Vagina (tissue), 2 donors: ENCODE data around the gene CAND2. TPM values are rescaled to one million over a fixed set of nuclear protein-coding genes. Genes with fewer than 3 reads are reported as not detected.
A peak's percentile ranks its signal among the peaks of the same experiment; 100 is the strongest.
"Not testable (repeated sequence)": the region's sequence is repeated elsewhere in the genome, so short reads cannot be mapped to it uniquely, and the experiment has no call there.

Experiments
- DNase-seq, 2 donors: peaks; one replicate each; pipeline ENCODE4 v3.0.0-alpha.2; 2017; ENCODE audit errors: extremely low spot score in 2 of 2
- H3K27ac ChIP-seq: fragments of 200-600 bp; sonication (generic); one replicate; pipeline ENCODE4 v1.5.1; 2019
- H3K27me3 ChIP-seq: fragments of 200-600 bp; sonication (generic); one replicate; pipeline ENCODE4 v1.5.1; 2019
- H3K36me3 ChIP-seq, 2 donors: fragments of 200-600 bp; sonication (generic); one replicate each; pipeline ENCODE4 v1.5.1; 2017 to 2019
- H3K4me1 ChIP-seq: fragments of 200-600 bp; sonication (generic); one replicate; pipeline ENCODE4 v1.5.1; 2019
- H3K4me3 ChIP-seq, 2 donors: fragments of 200-600 bp; sonication (generic); 1 replicate in 1 of 2; 2 replicates in 1 of 2; pipeline ENCODE4 v1.5.1; 2016 to 2019
- H3K9me3 ChIP-seq: fragments of 200-600 bp; sonication (generic); one replicate; pipeline ENCODE4 v1.5.1; 2019
- POLR2A ChIP-seq, 2 donors: fragments of 450-650 bp; IDR thresholded peaks; one replicate each; pipeline ENCODE4 v1.6.1; 2017; ENCODE audit warnings: antibody characterized with exemption in 2 of 2, mild to moderate bottlenecking in 2 of 2, moderate library complexity in 2 of 2
- POLR2AphosphoS5 ChIP-seq, 2 donors: sonication (generic); formaldehyde crosslinking; IDR thresholded peaks; one replicate each; pipeline ENCODE4 v1.9.0; 2017; ENCODE audit warnings: antibody characterized with exemption in 2 of 2, mild to moderate bottlenecking in 2 of 2, low read depth in 1 of 2; ENCODE audit not compliant: insufficient read depth in 1 of 2
- intact Hi-C: fragments of 100-400 bp; cut with DNase I; formaldehyde crosslinking; loops from one replicate; pipeline ENCODE4 v1.15.1; 2023
- total RNA-seq: library from RNA; depleted of rRNA; stranded (reverse); fragments of >200 nt; gene quantifications from one replicate; pipeline ENCODE4 v1.2.3, GENCODE V29; 2016
- TF ChIP-seq, protein P1 (sequence below), 3 experiments: fragments of 450-650 bp in 2 of 3; fragments of 200-600 bp in 1 of 3; sonication (generic) in 1 of 3; IDR thresholded peaks; one replicate each; pipeline ENCODE4 v1.5.1; 2017 to 2019; ENCODE audit warnings: antibody characterized with exemption in 3 of 3, mild to moderate bottlenecking in 2 of 3, moderate library complexity in 2 of 3

The CAND2 gene
- total RNA-seq, 1 donor from 2014 or later = 12.5 TPM

DNA sequence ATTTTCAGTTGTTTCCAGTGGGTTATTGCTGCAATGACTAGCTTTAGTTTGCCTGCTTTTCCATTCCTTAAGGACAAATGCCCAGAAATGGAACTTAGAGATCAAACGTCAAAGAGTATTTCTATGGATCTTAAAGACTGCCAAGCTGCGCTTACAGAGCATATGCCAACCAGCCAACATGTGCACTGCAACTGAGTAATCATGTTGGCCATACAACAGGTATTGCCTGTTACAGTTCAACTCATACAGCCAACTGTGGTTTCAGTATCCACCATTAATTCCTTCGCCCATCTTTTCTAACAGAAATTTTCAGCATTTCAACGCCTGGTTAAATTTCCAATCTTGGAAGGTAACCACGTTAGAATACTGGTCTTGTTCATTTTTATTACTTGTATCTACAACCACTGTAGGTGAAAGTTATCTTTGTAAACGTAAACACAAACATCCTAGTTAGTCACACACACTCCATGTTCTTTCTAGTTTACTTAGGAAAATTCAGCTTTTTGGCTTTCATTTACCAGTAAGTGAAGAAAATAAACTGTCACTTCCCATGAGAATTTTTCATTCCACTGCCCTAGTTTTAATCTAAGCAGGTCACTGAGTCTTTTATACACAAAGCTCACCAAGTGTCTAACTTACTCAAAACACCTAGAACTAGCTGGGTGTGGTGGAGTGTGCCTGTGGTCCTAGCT, 41.0 kb downstream of the CAND2 start:
- H3K27me3 ChIP-seq = no peaks in the 10 kb centered on the region
- no peak overlapping the region for H3K4me3 ChIP-seq
- no peak overlapping the region for H3K27ac ChIP-seq
- peaks cover 0 to 67% of the 10 kb centered on the region in 2 donors for H3K36me3 ChIP-seq
- TF ChIP-seq POLR2AphosphoS5 (IDR thresholded peaks at IDR 0.05; ENCODE audit: insufficient read depth in 1 of 2, low read depth in 1 of 2) (no peak), POLR2A (IDR thresholded peaks at IDR 0.05) (no peak)
- TF ChIP-seq, protein P1, sequence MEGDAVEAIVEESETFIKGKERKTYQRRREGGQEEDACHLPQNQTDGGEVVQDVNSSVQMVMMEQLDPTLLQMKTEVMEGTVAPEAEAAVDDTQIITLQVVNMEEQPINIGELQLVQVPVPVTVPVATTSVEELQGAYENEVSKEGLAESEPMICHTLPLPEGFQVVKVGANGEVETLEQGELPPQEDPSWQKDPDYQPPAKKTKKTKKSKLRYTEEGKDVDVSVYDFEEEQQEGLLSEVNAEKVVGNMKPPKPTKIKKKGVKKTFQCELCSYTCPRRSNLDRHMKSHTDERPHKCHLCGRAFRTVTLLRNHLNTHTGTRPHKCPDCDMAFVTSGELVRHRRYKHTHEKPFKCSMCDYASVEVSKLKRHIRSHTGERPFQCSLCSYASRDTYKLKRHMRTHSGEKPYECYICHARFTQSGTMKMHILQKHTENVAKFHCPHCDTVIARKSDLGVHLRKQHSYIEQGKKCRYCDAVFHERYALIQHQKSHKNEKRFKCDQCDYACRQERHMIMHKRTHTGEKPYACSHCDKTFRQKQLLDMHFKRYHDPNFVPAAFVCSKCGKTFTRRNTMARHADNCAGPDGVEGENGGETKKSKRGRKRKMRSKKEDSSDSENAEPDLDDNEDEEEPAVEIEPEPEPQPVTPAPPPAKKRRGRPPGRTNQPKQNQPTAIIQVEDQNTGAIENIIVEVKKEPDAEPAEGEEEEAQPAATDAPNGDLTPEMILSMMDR (IDR thresholded peaks at IDR 0.05) = no peak
- DNase-seq = no peak
- intact Hi-C loops = no loop called here
- H3K9me3 ChIP-seq = no peaks in the 10 kb centered on the region
- H3K4me1 ChIP-seq = peaks cover 41% of the 10 kb centered on the region

DNA sequence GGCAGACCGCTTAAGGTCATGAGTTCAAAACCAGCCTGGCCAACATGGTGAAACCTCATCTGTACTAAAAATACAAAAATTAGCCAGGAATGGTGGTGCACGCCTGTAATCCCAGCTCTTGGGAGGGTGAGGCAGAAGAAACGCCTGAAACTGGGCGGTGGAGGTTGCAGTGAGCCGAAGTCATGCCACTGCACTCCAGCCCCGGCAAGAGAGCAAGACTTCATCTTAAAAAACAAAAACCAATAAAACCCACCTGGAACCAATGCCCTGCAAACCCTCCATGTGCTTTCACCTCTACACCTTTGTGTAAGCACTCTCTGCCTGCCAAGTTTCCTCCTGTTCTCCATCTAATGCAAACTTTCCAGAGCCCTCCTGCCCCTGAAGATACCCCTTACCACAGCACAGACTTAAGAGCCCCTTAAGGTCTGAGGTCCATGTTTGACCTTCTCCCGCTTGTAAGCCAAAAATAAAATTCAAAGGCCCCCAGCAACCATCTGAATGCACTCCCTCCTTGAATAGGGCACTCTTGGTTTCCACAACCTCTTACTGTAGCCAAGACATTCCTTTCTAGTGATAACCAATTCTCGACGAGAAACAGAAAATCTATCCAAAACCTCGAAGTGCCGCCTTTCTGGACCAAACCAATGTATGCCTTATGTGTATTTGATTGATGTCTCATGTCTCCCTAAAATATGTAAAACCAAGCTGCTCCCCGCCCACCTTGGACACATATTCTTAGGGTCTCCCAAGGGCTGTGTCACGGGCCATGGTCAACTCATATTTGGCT, 41.9 kb downstream of the CAND2 start:
- intact Hi-C loops = no loop called here
- no peak overlapping the region for H3K27ac ChIP-seq
- no peaks in the 10 kb centered on the region for H3K9me3 ChIP-seq
- H3K36me3 ChIP-seq = peaks cover 0 to 60% of the 10 kb centered on the region in 2 donors
- no peaks in the 10 kb centered on the region for H3K27me3 ChIP-seq
- no peak for TF ChIP-seq POLR2A (IDR thresholded peaks at IDR 0.05)
- no peak for TF ChIP-seq POLR2AphosphoS5 (IDR thresholded peaks at IDR 0.05; ENCODE audit: insufficient read depth in 1 of 2, low read depth in 1 of 2)
- TF ChIP-seq, protein P1 (IDR thresholded peaks at IDR 0.05) = no peak
- no peak overlapping the region for H3K4me3 ChIP-seq
- DNase-seq = no peak
- H3K4me1 ChIP-seq = peaks cover 41% of the 10 kb centered on the region

DNA sequence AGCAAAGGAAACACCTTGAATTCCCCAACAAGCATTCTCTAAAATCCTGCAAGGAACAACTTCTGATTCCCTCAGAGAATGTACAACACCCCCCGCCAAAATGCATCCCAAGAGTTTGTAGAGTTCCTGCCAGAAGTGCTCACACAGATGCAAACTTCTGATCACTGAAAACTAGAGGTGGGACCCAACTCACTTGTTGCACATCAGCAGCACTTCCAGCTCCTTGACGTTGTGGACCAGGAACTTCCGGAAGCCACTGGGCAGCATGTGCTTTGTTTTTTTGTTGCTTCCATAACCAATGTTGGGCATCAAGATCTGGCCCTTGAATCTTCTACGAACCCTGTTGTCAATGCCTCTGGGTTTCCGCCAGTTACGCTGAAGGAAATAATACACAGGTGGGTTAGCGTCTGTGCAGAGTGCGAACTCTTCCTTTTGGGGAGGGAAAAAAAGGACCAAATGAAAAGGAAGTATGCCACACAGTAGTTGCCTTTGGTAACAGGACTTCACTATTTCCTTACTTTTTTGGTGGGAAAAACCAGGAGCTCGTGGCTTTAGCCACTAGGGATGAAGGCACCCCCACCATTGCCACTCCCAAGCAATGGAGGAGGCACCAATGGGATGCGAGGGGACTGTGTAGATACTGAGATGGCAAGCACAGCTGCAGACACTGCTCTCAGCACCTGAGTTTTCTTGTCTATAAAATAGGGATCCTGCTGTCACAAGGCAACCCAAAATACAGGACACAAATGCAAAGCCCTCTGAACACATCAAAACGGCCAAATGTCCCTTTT, 42.9 kb downstream of the CAND2 start:
- no peaks in the 10 kb centered on the region for H3K27me3 ChIP-seq
- peaks cover 41% of the 10 kb centered on the region for H3K4me1 ChIP-seq
- H3K4me3 ChIP-seq = peak overlapping the region; percentile 64 to 78
- TF ChIP-seq POLR2A (IDR thresholded peaks at IDR 0.05) (no peak), POLR2AphosphoS5 (IDR thresholded peaks at IDR 0.05; ENCODE audit: insufficient read depth in 1 of 2, low read depth in 1 of 2) (no peak)
- TF ChIP-seq, protein P1 (IDR thresholded peaks at IDR 0.05) = no peak
- H3K36me3 ChIP-seq = peaks cover 0 to 50% of the 10 kb centered on the region in 2 donors
- peak overlapping the region; percentile 86 for H3K27ac ChIP-seq
- no peak for DNase-seq
- intact Hi-C loops = no loop called here
- no peaks in the 10 kb centered on the region for H3K9me3 ChIP-seq

DNA sequence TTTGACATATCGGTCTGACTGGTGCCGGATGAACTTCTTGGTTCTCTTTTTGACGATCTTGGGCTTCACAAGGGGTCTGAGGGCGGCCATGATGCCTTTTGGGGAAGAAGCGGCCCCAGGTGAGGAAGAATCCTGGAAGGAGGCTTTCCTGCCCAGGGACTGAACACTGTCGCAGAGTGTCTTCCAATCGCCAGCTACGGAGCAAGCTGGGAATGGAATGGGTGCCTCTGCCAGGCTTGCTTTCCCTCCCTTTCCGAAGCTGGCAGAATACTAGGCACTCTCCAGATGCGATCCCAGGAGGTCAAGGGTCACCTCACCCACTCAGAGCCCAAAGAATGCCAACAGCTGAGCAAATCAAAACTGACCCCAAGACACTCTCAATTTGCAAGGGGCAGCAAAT, 43.7 kb downstream of the CAND2 start:
- Histone ChIP-seq H3K36me3 (peaks cover 0 to 42% of the 10 kb centered on the region in 2 donors), H3K4me3 (peak overlapping the region; percentile 64 to 78), H3K27ac (peak overlapping the region; percentile 86), H3K4me1 (peaks cover 41% of the 10 kb centered on the region)
- H3K27me3 ChIP-seq, intact Hi-C loops, H3K9me3 ChIP-seq, DNase-seq: not testable (repeated sequence)

DNA sequence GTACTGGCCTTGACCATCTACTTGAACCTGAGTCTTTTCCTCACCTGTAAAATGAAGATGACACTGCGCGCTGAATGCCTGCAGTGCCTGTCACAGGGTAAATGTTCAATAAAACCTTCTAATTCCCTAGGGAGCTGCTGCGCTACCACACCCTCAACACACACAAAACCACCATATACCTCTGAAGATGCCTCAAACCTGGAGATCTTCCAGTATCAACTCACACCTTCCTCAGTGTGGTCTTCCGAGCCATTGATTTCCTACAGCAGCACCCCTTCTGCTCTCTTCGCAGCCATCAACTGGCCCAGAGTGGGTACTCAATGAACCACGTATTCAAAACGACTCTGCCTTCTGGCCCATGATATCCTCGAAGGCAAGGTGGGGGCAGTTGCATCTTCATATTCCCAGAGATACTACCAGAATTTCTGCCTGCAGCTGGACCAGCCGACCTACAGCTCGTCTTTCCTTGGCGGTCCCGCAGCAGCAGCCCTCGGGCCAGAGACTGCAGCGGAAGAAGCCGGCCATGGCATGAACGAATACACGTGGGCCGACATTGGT, 44.2 kb downstream of the CAND2 start:
- peak overlapping the region; percentile 86 for H3K27ac ChIP-seq
- peaks cover 41% of the 10 kb centered on the region for H3K4me1 ChIP-seq
- H3K27me3 ChIP-seq = no peaks in the 10 kb centered on the region
- no peaks in the 10 kb centered on the region for H3K9me3 ChIP-seq
- TF ChIP-seq POLR2A (IDR thresholded peaks at IDR 0.05) = no peak
- TF ChIP-seq, protein P1 (IDR thresholded peaks at IDR 0.05) = no peak
- no peak for TF ChIP-seq POLR2AphosphoS5 (IDR thresholded peaks at IDR 0.05; ENCODE audit: insufficient read depth in 1 of 2, low read depth in 1 of 2)
- peak overlapping the region; percentile 64 to 78 for H3K4me3 ChIP-seq
- intact Hi-C loops = no loop called here
- no peak for DNase-seq
- H3K36me3 ChIP-seq = peaks cover 0 to 38% of the 10 kb centered on the region in 2 donors
